ENCODE data around the gene ADAMTS1. TPM values are rescaled to one million over a fixed set of nuclear protein-coding genes. Genes with fewer than 3 reads are reported as not detected.
A peak's percentile ranks its signal among the peaks of the same experiment; 100 is the strongest.

ADAMTS1 gene
- polyA plus RNA-seq, 4 donors, result 85.8 to 117 (median 107) TPM

DNA sequence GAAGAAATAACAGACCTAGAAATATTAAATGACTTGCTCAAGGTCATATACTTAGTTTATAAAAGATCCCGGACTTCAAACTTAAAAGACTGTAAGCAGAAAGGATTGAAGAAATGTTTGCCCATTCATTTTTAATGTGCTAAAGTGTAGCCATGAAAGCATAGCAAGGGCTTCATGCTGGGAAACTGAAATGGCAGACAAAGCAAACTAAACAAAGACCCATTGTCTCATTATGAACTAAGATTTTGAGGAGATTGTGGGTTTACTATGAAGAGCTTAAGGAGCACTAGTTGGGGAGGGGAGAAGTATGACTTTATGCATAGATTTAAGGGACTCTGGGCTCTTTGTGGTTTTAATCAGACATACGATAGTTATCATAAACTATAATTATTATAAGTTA lies 26.3 kb downstream of the ADAMTS1 start:
- DNase-seq (ENCODE audit: low read depth in 4 of 4, low spot score in 3 of 4), result no peak

GRCh38 chr21:26815197-26815596 lies 30.0 kb downstream of the ADAMTS1 start:
- DNase-seq (ENCODE audit: low read depth in 4 of 4, low spot score in 3 of 4), result no peak

- DNase-seq (ENCODE audit: low read depth in 4 of 4, low spot score in 3 of 4), result no peak
Observed at GRCh38 chr21:26814386-26814785, 30.8 kb downstream of the ADAMTS1 start.

GRCh38 chr21:26813426-26813998 lies 31.7 kb downstream of the ADAMTS1 start:
- DNase-seq (ENCODE audit: low read depth in 4 of 4, low spot score in 3 of 4), result no peak

GRCh38 chr21:26812173-26812572 lies 33.0 kb downstream of the ADAMTS1 start:
- no peak for DNase-seq (ENCODE audit: low read depth in 4 of 4, low spot score in 3 of 4)

DNA sequence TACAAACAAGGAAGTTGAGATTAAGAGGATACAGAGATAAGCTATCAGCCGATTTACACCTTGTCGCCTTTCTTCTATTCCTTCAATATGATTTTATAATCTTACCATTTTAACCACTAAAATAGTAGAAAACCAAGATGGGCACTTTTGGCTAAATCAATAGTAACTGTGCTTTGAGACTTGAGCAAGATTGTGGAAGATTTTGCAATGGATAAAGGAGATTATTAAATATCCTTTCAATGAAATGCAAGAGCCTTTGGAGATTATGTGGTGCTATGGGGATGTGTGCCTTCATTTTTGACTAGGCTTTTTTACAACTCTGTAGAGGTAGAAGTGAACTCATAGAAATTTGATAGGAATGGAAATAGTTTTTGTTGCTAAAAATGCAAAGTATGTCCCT lies 33.7 kb downstream of the ADAMTS1 start:
- no peak for DNase-seq (ENCODE audit: low read depth in 4 of 4, low spot score in 3 of 4)

GRCh38 chr21:26810676-26811415 lies 34.4 kb downstream of the ADAMTS1 start:
- no peak for DNase-seq (ENCODE audit: low read depth in 4 of 4, low spot score in 3 of 4)

DNA sequence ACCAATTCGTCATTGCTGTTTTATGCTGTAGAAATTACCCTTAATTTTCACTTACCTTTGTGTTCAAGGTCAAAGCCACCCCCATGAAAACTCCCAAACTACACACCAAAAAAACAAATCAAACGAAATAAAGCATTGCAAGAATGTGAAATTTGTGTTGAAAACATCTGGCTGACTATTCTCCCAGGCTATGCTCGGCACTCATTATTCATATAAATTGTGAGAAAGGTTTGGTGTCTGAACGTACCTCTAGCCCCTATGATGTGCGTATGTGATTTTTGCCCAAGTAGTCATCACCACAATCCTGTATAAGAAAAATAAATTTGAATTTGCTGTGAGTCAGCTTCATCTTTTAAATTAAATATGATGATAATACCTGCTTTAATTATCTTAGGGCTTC lies 34.9 kb downstream of the ADAMTS1 start:
- no peak for DNase-seq (ENCODE audit: low read depth in 4 of 4, low spot score in 3 of 4)

DNA sequence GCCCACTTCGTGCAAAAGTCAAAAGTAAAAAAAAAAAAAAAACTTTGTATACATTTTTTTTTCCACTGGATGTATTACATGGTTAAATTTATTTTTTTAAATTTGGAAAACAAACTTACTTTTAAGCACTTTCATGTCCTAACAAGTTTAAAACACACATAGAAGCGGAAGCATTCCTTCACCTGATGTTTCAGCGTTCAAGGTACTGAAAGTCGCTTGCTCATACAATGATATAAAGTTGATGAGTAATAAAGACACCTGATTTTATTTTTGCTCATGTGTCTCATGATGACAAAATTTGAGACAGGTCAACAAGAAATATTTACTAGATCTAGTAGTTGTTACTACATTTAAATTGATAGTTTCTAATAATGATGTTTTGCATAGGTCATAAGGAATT lies 35.5 kb downstream of the ADAMTS1 start:
- no peak for DNase-seq (ENCODE audit: low read depth in 4 of 4, low spot score in 3 of 4)

DNA sequence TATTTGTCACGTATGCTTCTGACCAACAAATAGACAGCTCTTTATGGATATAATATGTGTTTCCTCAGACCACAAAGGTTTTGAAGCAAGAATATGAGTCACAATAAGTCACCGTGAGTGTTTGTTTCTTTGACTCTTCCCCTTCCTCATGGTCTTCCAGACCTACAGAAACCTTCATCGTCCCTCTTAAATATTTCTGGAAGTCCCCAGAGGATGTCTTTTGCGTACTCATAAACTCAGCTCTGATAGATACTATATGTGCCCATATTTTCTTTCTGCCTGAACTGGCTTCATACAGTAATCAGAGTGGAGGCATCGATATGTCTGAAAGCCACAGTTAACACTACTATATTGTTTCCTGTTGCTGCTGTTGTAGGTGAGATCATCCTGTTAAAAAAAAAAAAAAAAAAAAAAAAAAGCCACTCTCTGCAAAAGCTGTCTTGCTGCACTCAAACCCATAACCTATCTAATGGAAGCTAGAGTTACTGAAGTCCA lies 38.4 kb downstream of the ADAMTS1 start:
- DNase-seq (ENCODE audit: low read depth in 4 of 4, low spot score in 3 of 4), result no peak

DNA sequence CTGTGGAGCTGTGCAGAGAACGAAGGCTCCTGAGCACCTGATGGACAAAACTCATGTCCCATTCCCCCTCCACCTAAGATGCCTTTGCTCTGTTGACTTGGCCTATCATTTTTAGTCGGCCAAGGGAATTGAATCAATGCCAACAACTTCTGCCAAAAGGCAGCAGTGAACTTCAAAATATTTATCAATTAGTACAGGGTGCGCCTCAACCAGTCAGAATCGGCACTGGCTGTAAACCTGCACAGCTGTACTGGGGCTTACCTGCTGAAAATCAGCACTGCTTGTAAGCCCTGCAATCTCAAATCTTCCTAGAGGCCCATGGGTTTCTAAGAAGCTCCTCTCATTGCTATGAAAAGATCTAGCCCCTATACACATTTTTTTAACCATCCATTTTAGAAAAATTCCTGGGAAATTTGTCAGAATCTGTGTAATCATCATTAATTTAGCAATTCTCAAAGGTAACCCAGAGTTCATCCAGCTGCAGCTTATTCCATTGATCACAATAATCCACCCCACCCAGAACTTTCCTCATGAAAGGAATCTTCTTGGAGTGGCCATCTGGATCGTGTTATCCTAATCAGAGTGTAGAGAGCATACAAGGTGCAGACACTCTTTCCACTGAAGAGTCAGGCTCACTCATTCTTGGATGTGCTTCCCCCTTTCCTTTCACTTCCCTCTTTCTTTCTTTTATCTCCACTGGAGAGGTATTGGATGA lies 40.2 kb downstream of the ADAMTS1 start:
- DNase-seq (ENCODE audit: low read depth in 4 of 4, low spot score in 3 of 4), result no peak

- DNase-seq (ENCODE audit: low read depth in 4 of 4, low spot score in 3 of 4), result no peak
Observed at GRCh38 chr21:26801498-26801897, 43.7 kb downstream of the ADAMTS1 start.

- DNase-seq (ENCODE audit: low read depth in 4 of 4, low spot score in 3 of 4), result no peak
Observed at GRCh38 chr21:26800970-26801431, 44.2 kb downstream of the ADAMTS1 start.

- DNase-seq (ENCODE audit: low read depth in 4 of 4, low spot score in 3 of 4), result no peak
Observed at GRCh38 chr21:26800455-26800854, 44.8 kb downstream of the ADAMTS1 start.

DNA sequence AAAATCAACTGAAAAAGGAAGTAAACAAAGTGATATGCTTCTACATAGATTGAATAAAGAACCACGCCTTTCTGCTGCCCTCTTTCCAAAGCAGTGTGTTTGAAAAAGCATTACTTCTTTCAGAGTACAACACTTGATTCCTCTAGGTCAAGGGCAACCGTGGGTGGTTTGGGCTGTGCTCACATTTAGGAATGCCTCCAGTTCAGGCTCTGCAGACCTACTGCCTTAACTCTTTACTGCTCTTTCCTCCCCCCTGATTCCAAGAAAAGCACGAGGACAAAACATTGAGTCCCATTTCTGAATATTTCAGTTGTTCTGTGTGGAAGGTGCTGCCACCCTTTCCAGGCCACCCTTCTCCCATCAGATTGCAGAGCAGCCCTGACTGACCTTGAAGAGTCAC lies 45.2 kb downstream of the ADAMTS1 start:
- DNase-seq (ENCODE audit: low read depth in 4 of 4, low spot score in 3 of 4), result no peak

- DNase-seq (ENCODE audit: low read depth in 4 of 4, low spot score in 3 of 4), result no peak
Observed at GRCh38 chr21:26798856-26799751, 46.1 kb downstream of the ADAMTS1 start.

- no peak for DNase-seq (ENCODE audit: low read depth in 4 of 4, low spot score in 3 of 4)
Observed at GRCh38 chr21:26797878-26798456, 47.2 kb downstream of the ADAMTS1 start.

DNA sequence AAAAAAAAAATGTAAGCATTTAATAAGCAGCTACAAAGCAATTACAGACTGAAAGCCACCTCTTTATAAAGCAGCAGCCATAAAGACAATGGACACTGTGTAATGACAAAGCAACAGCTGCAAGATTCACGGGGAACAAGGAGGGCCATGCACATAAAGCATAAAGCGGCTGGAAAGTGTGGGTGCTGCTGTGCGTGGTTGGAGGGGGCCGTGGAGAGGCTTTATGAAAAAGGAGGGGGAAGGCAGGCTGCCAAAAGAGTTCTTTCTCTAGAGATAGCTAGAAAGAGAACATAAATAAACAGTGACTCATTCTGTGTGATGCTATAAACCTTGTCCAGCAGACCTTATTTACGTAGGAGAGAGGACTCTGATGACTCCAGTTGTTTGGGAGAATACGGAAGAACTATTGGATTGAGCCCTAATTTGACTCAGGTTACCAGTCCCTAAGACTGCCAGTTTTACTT lies 49.3 kb downstream of the ADAMTS1 start:
- peak; percentile 28 to 47 (median 42) for DNase-seq (ENCODE audit: low read depth in 4 of 4, low spot score in 3 of 4)

DNA sequence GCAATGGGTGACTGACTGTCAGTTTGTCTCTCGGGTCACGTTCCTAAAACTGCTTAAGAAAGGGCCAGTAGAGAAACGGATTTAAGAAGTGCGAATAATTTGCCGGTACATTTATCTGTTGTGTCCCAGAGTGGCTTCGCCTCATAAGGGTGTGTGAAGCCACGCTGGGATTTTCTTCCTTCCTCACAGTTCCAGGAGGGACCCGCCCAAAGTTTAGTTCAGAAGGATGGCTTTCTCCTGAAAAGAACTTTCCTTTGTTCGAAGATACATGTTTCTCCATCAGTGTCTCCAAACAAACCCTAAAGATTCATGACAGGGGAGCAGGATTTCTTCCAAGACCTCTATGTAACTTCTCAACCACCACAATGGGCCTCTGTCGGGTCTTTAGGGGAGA lies 49.8 kb downstream of the ADAMTS1 start:
- DNase-seq (ENCODE audit: low read depth in 4 of 4, low spot score in 3 of 4), result no peak

All from right renal pelvis (tissue), 4 donors.